Jurkat, Clone E6-1 (cell line): ENCODE data around the gene KCNC1. TPM values are rescaled to one million over a fixed set of nuclear protein-coding genes. Genes with fewer than 3 reads are reported as not detected.

Experiments
- DNase-seq: peaks from one replicate; pipeline ENCODE4 v3.0.0-alpha.2; 2011; ENCODE audit warnings: low read depth, low spot score
- H3K4me3 ChIP-seq: 2 replicates; pipeline ENCODE4 v1.5.1; 2011; ENCODE audit warnings: mild to moderate bottlenecking, low read length, control low read depth, moderate library complexity
- polyA plus RNA-seq: library from polyadenylated mRNA; unstranded; fragments of >200 nt; gene quantifications from one replicate; pipeline ENCODE4 v1.2.1, GENCODE V29; 2012; ENCODE audit warnings: missing spikeins; ENCODE audit not compliant: insufficient read length, insufficient read depth

KCNC1 gene
- polyA plus RNA-seq, result 0.11 TPM

- no peak for DNase-seq
- H3K4me3 ChIP-seq, result peak within 1 kb of the TSS; percentile 44
Observed at GRCh38 chr11:17734418-17734911, at the start of gene KCNC1. TSS of gene KCNC1 (plus strand) at chr11:17734781. CDS start at chr11:17736003, 1,222 bp downstream.

- H3K4me3 ChIP-seq, result no peak overlapping the region
- no peak for DNase-seq
Observed at GRCh38 chr11:17686231-17686980, 48.2 kb upstream of the KCNC1 start.

- DNase-seq, result no peak
Observed at GRCh38 chr11:17687946-17688670, 46.5 kb upstream of the KCNC1 start.

GRCh38 chr11:17691550-17691949 lies 43.0 kb upstream of the KCNC1 start:
- no peak overlapping the region for H3K4me3 ChIP-seq
- no peak for DNase-seq

More at GRCh38 chr11:17687946-17688670, 46.5 kb upstream of the KCNC1 start:
- no peak overlapping the region for H3K4me3 ChIP-seq

- no peak overlapping the region for H3K4me3 ChIP-seq
- no peak for DNase-seq
Observed at GRCh38 chr11:17691976-17692375, 42.6 kb upstream of the KCNC1 start.

GRCh38 chr11:17692931-17693330 lies 41.6 kb upstream of the KCNC1 start:
- DNase-seq, result no peak
- no peak overlapping the region for H3K4me3 ChIP-seq

GRCh38 chr11:17693531-17693930 lies 41.0 kb upstream of the KCNC1 start:
- no peak for DNase-seq
- H3K4me3 ChIP-seq, result no peak overlapping the region

- H3K4me3 ChIP-seq, result no peak overlapping the region
- no peak for DNase-seq
Observed at GRCh38 chr11:17694494-17695110, 40.0 kb upstream of the KCNC1 start.

GRCh38 chr11:17695454-17696441 lies 38.8 kb upstream of the KCNC1 start:
- no peak overlapping the region for H3K4me3 ChIP-seq
- no peak for DNase-seq

GRCh38 chr11:17696741-17697140 lies 37.8 kb upstream of the KCNC1 start:
- no peak for DNase-seq
- H3K4me3 ChIP-seq, result no peak overlapping the region

- no peak for DNase-seq
- H3K4me3 ChIP-seq, result no peak overlapping the region
Observed at GRCh38 chr11:17697175-17697949, 37.2 kb upstream of the KCNC1 start.

GRCh38 chr11:17699147-17700114 lies 35.1 kb upstream of the KCNC1 start:
- no peak for DNase-seq

GRCh38 chr11:17700991-17701390 lies 33.6 kb upstream of the KCNC1 start:
- DNase-seq, result no peak

More at GRCh38 chr11:17699147-17700114, 35.1 kb upstream of the KCNC1 start:
- no peak overlapping the region for H3K4me3 ChIP-seq

GRCh38 chr11:17702876-17703275 lies 31.7 kb upstream of the KCNC1 start:
- no peak for DNase-seq
- H3K4me3 ChIP-seq, result no peak overlapping the region

More at GRCh38 chr11:17700991-17701390, 33.6 kb upstream of the KCNC1 start:
- no peak overlapping the region for H3K4me3 ChIP-seq

GRCh38 chr11:17703951-17704350 lies 30.6 kb upstream of the KCNC1 start:
- peak; percentile 12 for DNase-seq
- H3K4me3 ChIP-seq, result no peak overlapping the region

- no peak for DNase-seq
- H3K4me3 ChIP-seq, result no peak overlapping the region
Observed at GRCh38 chr11:17707830-17708229, 26.8 kb upstream of the KCNC1 start.

GRCh38 chr11:17711836-17712235 lies 22.7 kb upstream of the KCNC1 start:
- DNase-seq, result no peak
- H3K4me3 ChIP-seq, result no peak overlapping the region
